ENCODE measurements around the gene TEX54.
"Not testable (repeated sequence)": the region's sequence is repeated elsewhere in the genome, so short reads cannot be mapped to it uniquely, and the experiment has no call there.

Gene TEX54

DNA sequence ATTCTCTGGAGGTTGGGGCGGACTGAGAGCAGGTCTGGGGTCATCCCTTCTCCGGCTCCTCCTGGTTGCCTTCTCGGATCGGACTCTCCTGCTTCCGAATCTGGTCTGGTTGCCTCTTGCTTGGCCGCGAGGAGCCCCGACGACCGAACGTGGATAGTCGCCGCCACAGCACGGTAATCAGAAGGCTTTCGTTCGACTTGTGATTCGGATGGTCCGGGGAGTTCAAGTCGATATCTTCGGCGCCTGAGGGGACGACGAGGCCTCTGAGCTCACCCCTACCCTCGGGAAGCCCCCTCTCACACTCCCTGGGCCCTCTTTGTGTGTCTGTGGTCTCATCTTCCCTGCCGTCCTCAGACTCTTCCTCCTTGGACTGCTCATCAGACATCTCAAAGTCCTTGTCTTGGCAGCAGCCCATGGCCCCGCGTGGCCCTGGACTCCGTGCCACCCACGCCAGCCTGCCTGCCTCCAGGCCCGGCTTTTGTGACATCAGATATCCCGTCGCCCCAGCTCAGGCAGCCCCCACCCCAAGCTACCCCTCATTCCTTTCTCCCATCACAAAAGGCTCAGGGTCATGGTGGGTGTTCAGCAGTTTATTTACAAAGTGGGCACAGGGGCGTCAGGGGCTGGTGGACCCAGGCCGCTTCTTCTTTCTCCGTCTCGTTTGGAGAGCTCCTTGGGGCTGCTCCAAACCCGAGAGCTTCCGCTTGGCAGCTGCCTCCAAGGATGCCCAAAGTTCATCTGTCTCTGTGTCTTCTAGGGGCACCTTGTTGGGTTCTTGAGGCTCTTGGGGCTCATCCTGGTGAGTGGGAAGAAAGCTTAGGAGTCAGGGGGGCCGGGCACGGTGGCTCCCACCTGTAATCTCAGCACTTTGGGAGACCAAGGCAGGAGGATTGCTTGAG is at the start of gene TEX54:
TSS of gene TEX54 (minus strand) at position 506 of the 899 bp plus-strand sequence.
- DNase-seq = no peak

- no peak for DNase-seq
These were observed 49.7 kb upstream of the TEX54 start for GRCh38 chr11:62882431-62882749.

DNA sequence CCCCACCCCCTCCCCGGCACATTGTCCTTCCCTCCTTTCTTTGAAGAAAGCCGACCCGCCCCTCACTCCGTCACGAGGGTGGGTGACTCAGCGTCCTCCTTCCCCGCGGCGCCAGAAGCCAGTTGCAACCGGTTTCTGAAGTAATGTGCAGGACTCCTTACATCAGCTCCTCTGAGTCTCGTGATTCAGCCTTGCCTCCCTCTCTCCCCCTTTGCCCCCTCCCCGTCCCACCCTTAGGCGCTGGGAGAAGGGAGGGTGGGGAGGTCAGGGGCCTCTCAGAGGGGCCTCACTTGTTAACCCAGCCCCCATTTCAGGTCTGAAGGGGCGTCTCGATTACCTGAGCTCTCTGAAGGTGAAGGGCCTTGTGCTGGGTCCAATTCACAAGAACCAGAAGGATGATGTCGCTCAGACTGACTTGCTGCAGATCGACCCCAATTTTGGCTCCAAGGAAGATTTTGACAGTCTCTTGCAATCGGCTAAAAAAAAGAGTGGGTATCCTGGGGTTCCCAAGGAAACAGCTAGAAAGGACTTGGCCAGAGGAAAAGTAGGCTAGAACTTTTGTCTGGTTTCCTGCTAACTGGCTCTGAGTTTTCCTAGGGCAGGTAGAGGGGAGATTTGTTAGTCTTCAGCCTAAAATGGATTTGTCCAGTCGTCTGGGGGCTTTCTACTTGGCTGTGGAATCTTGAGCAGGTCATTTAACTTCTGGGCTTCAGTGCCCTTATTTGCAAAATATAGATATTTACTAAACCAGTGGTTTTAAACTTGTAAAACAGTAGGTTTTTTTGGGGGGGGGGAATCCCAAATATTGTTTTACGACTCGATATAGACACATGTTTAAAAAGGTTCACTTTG is 49.2 kb upstream of the TEX54 start:
- DNase-seq = no peak

DNA sequence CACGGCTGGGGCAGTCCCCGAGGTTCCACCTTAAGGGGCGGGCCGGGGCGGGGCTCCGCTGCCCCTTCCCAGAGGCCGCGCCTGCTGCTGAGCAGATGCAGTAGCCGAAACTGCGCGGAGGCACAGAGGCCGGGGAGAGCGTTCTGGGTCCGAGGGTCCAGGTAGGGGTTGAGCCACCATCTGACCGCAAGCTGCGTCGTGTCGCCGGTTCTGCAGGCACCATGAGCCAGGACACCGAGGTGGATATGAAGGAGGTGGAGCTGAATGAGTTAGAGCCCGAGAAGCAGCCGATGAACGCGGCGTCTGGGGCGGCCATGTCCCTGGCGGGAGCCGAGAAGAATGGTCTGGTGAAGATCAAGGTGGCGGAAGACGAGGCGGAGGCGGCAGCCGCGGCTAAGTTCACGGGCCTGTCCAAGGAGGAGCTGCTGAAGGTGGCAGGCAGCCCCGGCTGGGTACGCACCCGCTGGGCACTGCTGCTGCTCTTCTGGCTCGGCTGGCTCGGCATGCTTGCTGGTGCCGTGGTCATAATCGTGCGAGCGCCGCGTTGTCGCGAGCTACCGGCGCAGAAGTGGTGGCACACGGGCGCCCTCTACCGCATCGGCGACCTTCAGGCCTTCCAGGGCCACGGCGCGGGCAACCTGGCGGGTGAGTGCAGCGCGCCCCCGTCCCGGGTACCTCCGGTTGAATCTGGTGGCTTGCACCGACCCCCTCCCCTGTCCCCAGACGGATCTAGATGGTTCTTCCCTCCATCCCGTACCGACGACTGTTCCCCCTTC is 48.4 kb upstream of the TEX54 start, which contains the start of gene SLC3A2:
TSS of gene SLC3A2 (plus strand) at position 94 of the 776 bp plus-strand sequence. CDS start at position 222, 128 bp downstream.
- peak; percentile 95 for DNase-seq

DNA sequence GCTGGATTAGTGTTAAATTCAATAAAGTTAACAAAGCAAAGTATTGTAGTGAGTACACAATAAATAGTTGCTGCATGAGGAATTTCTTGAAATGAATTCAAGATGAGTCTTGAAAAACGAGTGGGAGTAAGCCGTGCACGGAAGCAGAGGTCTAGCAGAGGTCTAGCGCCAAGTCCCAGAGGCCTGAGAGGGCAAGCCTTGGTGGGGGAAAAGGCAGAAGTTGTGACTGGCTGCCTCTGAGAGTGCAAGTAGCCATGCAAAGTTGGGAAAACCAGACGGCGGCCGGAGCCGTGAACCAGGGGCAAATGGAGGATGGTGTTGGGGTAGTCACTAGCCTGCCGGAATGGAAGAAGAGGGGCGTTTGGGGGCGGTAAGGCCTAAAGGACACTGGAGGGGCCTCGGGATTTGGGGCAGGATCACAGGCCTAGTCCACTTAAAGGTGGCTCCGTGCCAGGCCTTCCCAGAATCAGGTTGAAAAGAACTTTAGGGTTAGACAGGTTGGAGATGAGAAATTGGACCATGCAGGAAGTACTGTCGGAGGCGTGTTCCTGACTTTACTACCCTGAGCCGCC is 47.7 kb upstream of the TEX54 start:
- DNase-seq = no peak

- no peak for DNase-seq
These were observed 46.8 kb upstream of the TEX54 start for GRCh38 chr11:62879235-62879978.

GRCh38 chr11:62876712-62877111 is 44.1 kb upstream of the TEX54 start:
- DNase-seq = no peak

- no peak for DNase-seq
These were observed 43.2 kb upstream of the TEX54 start for GRCh38 chr11:62875698-62876478.

DNA sequence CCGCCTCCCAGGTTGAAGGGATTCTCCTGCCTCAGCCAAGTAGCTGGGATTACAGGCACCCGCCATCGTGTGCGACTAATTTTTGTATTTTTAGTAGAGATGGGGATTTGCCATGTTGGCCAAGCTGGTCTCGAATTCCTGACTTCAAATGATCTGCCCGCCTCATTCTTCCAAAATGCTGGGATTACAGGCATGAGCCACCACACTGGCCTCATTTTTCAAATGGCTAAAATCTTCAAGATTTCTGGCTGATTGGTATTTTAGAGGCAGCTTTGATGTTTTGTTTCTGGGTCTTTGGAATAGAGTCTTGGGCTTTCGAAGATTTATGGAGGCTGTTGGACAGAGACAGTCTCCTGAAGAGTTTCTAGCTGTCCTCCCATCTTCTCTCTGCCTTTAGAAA is 42.2 kb upstream of the TEX54 start:
- DNase-seq = no peak

DNA sequence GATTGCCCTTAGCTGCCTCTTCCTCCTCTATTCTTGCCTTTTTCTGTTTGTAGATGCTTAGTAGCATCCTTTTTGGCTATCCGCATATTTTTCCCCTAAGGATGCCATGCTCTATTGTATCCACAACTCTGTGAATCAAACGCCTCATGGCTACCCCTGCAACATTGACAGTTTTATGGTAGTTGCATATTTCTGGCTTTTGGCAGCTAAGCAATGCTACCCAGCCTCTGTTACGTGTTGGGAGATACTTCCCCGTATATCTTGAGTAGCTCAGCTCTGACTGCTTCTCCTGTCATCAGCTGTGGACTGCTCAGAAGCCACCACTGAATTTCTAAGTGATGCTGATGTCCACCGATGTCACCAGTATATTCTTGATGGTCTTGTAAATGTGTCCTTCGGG is 33.0 kb upstream of the TEX54 start:
- DNase-seq = no peak

- no peak for DNase-seq
These were observed 31.2 kb upstream of the TEX54 start for GRCh38 chr11:62863687-62864335.

- DNase-seq = not testable (repeated sequence)
These were observed 29.0 kb upstream of the TEX54 start for GRCh38 chr11:62861564-62862192.

DNA sequence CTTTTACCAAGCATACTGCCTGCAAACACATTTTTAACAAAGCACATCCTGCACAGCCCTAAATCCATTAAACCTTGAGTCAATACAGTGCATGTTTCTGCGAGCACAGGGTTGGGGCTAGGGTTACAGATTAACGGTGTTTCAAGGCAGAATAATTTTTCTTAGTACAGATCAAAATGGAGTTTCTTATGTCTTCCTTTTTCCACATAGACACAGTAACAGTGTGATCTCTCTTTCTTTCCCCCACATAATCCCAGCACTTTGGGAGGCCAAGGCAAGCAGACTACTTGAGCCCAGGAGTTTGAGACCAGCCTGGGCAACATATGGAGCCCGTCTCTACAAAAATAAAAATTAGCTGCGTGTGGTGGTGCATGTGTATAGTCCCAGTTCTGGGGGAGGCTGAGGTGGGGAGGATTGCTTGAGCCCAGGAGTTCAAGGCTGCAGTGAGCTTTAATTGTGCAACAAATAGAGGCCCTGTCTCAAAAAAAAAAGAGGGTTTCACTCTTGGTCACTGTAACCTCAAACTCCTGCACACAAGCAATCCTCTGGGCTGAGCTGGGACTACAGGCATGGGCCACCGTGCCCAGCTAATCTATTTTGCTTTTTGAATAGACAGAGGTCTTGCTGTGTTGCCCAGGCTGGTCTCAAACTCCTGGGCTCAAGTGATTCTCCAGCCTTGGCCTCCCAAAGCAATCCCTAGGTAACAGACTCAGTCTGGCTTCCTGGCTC is 28.4 kb upstream of the TEX54 start:
- DNase-seq = no peak

- not testable (repeated sequence) for DNase-seq
These were observed 26.7 kb upstream of the TEX54 start for GRCh38 chr11:62859281-62859703.

DNA sequence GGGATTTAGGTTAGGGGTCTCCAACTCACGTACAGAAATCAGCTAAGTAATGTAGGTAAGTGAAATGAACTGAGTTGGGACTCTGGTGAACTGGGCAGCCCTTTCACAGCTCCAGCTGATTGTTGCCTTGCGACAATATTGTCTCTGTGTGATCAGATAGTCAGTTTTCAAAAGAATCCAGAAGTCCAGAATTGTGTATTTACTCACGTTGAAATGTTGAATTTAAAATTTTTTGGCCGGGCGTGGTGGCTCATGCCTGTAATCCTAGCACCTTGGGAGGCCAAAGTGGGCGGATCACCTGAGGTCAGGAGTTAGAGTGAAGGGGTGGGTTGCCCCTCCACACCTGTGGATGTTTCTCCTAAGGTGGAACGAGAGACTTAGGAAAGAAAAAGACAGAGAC is 25.6 kb upstream of the TEX54 start:
- DNase-seq = no peak

- no peak for DNase-seq
These were observed 24.9 kb upstream of the TEX54 start for GRCh38 chr11:62857541-62857982.

DNA sequence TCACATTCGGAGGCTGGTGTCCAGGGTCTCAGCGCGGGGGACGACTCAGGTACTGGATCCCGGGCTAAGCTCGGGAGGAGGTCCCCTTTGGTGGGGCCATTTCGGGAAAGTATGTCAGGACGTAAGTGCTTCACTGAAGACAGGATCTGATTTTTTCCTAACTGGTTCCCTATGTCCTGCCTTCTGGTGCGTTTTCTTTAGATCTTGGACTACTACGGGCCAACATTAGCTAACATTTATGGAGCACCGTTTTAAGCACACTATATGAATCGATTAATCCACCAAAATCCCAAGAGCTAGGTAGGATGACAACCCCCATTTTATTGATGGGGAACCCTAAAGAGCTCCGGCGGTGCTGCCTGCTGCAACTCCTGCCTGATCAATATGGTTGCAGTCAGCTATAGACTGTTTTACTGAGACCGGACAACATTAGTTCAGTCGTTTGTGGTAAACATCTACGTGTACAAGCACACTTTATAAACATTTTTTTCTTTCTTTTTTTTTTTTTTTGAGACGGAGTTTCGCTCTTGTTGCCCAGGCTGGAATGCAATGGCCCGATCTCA is 23.8 kb upstream of the TEX54 start:
- DNase-seq = no peak

DNA sequence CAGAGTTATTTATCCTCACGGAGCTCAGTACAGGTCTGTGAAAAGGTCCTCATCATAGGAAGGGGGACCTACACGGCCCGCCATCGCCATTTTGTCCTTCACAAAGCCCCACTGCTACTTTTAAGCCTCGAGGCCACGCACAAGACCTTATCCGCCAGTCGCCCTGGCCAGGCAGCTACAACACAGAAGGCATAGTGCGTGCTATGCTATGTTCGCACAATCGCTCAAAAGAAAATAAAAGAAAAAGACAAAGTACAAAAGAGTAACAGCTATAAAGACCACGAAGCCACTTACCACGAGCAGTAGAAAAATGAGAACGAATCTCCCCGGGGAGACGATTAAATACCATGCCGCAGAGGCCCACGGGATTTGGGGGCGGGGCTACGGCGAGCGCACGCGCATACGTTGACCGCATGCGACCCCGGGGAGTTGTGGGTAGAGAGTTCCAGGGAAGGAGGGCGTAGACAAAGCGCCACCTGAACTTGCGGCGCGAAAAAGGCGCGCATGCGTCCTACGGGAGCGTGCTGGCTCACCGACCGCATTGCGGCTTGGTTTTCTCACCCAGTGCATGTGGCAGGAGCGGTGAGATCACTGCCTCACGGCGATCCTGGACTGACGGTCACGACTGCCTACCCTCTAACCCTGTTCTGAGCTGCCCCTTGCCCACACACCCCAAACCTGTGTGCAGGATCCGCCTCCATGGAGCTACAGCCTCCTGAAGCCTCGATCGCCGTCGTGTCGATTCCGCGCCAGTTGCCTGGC is 23.1 kb upstream of the TEX54 start:
- DNase-seq = peak; percentile 99
